GM03348 (cell line): ENCODE results near the gene EAF2.
"Not testable (repeated sequence)": the region's sequence is repeated elsewhere in the genome, so short reads cannot be mapped to it uniquely, and the experiment has no call there.

ENCODE experiments used
- DNase-seq: peaks from one replicate; pipeline ENCODE4 v3.0.0; 2012; ENCODE audit warnings: low spot score

The EAF2 gene

GRCh38 chr3:121863247-121863646 is 28.2 kb downstream of the EAF2 start:
- DNase-seq, result not testable (repeated sequence)

DNA sequence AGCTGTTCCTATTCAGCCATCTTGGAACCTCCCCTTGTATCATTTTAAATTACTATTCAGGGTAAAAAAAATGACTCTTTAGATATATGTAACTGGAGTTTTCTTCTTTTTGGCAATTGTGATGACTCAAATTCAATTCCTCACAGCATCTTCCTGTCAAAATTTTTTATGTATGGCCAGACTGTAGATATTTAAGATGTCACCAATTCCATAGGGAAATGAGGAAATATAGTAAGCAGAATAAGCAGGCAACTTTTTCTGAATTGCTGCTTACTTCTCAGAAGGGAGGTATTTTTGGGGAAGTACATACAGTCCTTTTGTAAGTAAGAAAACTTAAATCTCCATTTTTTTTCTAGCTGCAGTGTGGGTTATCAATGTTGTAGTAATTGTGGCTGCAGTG is 28.8 kb downstream of the EAF2 start:
- DNase-seq, result no peak

GRCh38 chr3:121869736-121870135 is 34.7 kb downstream of the EAF2 start:
- no peak for DNase-seq

DNA sequence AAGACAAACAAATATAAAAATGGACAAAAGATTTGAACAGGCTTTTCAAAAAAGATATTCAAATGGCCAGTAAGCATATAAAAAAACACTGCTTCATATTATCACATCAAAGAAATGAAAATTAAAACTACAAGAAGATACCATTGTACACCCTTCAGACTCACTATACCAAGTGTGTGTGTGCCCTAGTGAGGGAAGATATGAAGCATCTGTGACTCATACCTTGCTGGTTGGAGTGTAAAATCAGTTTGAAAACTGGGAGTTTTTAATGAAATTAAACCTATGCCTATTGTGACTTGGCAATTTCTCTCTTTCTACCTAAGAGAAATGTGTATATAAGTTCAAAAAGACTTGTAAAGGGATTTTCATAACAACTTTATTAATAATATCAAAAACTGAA is 35.7 kb downstream of the EAF2 start:
- DNase-seq, result no peak

GRCh38 chr3:121871430-121871829 is 36.4 kb downstream of the EAF2 start:
- no peak for DNase-seq

GRCh38 chr3:121878411-121878810 is 43.4 kb downstream of the EAF2 start:
- no peak for DNase-seq

DNA sequence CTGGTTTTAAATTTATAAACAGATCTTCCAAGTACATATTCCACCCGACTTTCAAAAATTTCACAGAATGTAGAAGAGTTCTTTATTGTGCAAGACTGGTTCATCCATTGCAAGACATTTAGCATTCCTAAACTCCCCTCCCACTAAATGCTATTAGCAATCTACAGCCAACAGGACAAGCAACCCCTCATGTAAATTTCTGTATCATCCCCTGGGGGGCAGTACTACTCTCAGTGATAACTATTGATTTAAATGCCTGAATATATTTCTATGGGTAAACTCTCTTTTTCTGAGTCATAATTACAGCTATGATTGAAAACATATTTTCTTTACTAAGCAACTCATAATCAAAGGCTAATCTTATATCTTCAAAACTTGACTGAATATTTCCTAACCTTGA is 48.5 kb downstream of the EAF2 start:
- peak; percentile 20 for DNase-seq

DNA sequence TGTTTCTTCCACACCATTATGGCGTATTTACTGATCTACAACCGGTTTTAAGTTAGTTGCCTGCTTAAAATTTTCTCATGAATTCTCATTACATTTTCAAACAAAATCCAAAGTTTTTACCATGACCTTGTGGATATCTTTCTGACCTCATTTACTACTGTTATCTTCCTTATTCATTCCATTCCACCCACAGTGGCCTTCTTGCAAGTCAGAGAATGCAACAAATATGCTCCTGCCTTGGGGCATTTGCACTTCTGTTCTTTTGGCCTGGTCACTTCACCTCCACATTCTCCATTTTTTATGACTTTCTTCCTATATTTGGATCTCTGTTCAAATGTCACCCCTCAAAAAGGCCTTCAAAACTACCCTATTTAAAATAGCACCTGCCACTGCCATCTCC is 50.4 kb downstream of the EAF2 start:
- DNase-seq, result peak; percentile 10

DNA sequence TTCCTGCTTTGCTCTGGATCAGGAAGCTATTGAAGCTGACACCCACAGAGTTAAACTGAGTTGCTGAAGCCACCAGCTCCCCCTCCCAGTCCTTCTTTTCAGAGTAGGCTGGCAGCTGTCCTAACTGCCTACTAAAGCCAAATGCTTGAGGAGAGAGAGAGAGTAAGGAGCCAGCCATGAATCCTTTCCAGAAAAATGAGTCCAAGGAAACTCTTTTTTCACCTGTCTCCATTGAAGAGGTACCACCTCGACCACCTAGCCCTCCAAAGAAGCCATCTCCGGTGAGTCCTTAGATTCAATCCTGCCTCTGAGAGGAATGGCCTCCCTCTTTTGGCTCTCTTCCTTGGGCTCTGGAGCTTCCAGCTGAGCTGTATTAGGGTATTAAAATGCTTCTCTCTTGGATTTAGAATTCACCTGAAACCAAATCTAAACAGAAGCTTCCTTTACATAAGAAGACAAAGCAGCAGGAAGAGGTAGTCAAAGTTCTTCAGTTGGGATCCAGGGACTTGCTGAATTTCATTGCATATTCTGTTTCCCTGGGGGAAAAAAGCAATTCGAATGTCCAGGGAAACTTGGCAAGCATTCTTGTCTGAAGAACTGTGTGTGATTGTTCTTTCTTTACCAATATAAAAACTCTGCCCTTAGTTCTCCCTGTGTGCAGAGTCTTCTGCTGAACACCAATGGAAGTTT is 59.4 kb downstream of the EAF2 start, which contains the start of gene SLC15A2:
SLC15A2 (plus strand) TSS at position 101 of the 690 bp plus-strand sequence; CDS start at position 177, 76 bp downstream.
- no peak for DNase-seq

- DNase-seq, result no peak
Observed at GRCh38 chr3:121895121-121895520, 60.1 kb downstream of the EAF2 start.

DNA sequence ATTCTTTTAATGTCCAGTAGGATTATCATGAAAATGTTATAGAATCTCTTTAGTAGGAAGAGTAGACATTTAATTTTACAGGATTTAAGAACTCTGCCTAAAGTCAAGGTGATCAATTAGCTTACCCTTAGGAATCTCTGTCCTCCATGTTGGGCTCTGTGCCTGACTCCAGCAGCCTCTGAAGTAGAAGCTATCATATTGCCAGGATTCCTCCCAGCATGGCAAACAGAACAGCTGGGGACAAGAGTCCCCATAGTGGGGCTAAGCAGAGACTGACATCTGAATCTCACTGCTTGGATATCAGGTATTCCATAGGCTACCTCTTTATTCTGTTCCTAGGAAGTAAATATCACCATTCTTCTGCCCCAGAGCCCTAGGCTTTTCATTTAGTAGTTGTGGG is 60.7 kb downstream of the EAF2 start:
- no peak for DNase-seq

- no peak for DNase-seq
Observed at GRCh38 chr3:121896823-121897222, 61.8 kb downstream of the EAF2 start.

GRCh38 chr3:121897296-121897695 is 62.3 kb downstream of the EAF2 start:
- DNase-seq, result no peak

DNA sequence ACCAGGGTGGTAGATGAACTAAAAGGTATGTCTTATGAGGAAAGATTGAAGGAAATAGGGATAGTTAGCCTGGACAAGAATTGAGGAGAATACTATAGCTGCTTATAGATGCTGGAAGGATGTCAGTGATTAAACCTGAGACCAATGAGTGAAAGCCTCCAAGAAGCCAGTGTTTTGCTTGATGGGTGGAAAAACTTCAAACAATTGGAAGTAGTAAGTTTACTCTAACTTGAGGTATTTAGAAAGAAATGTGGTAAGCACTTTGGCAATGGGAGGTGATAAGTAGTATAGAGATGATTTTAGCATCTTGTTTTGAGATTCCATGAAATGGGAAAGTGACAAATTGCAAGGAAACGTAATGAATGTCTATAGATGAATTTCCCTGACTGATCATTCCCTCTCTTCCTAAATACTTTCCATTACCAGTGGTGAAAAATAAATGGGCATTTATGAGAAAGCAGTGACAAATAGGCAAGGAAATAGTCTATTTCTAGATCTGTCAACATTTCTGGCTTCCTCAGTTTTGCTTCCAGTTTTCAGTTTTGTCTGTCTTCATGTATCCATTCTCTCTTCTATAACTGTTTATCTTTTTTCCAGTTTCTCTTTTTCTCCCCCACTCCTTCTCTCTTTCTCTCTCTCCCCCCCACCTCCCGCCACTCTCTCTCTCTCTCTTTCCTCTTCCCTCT is 78.4 kb downstream of the EAF2 start:
- no peak for DNase-seq

DNA sequence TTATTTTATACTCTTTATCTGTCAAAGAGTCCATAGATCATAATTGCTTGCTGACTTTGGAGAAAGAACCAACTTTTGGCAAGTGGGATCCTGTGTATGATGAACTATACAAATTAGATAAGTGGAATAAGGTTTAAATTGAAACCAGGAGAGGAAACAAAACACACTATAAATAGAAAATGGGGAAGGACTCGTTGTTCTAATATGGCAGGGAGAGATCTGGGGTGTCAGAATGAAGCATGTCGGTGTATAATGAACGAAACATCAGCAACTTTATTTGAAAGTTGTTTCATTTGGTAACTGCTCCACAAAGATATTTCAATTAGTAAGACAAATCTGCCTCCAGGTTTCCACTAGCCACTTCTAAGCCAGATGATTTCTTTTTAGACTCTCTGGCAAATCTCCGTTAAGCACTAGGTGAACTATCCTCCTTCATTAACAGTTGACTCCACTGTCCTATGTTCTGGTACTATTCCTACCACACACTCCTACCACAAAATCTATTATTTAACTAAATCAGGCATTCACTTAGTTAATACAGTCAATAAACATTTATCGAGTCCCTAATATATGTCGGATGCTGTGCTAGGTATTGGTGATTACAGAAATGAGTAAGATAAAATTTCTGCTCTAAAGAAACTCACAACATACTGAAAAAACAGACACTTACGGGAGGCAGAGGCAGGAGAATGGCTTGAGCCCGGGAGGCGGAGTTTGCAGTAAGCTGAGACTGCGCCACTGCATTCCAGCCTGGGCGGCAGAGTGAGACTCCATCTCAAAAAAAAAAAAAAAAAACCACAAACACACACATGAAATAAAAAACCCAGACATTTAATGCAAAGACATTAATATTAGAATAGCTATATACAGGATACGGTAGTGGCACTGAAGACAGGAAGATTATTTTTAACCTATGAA is 79.3 kb downstream of the EAF2 start:
- DNase-seq, result no peak

DNA sequence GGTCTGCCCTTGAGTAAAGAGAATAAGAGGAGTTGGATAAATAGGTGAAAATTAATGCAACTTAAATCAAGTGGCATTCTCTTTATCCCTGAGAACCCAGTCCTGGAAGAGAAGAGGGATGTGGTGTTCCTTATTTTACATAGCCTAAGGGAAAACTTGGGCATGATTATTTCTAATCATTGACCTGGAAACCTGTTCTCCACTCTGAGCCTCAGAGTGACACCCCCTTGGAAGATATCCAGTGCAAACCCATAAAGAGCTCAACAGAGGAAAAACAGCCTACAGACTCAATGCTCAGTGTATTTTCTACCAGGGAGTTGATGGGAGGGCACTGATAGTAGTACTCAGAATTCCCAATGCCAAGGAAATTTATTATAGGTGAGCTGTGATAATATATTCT is 81.2 kb downstream of the EAF2 start:
- no peak for DNase-seq

DNA sequence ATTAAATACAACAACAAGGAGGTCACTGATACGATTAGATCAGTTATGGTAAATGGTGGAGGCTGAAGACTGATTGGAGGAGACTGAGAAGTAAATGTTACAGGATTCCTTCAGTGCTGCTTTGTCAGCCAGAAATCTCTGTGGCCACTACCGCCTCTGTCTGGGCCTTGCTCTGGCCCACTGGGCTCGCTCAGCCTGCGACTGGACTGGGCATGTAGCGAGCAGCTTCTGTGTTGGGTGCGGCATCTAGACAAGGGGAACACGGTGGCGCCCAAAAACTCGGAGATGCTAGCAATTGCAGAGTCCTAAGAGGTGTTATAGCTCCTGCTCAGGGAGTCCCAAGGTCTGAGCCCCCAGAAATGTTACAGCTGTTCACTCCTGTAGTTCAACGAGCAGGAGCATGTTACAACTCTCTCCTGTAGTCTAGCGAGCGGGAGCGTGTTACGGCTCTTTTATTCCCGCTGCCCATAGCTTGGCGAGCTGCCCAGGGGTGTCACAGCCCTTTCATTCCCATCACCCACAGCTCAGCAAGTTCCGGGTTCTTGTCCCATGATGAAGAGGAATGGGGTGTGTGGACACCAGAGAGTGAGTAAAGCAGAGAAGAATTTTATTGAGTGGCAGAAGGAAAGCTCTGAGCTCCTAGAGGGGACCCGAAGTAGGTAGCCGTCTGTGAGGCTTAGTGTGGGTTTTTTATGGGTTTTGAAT is 83.9 kb downstream of the EAF2 start:
- no peak for DNase-seq

DNA sequence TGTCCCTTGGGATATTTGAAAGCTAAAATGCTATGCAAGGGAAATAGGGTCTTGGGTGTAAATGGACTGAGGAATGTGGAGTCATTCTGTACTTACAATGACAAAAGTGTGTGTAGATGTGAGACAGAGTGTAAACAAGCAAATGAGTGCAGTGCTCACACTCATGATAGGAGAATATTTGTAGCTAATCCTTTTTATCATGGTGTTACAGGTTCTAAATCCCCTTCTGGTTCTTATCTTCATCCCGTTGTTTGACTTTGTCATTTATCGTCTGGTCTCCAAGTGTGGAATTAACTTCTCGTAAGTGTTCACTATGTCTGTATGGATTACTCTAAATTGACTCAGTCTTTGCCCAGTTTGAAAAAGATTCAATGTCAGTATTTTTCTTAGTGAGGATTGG is 89.7 kb downstream of the EAF2 start:
- no peak for DNase-seq

DNA sequence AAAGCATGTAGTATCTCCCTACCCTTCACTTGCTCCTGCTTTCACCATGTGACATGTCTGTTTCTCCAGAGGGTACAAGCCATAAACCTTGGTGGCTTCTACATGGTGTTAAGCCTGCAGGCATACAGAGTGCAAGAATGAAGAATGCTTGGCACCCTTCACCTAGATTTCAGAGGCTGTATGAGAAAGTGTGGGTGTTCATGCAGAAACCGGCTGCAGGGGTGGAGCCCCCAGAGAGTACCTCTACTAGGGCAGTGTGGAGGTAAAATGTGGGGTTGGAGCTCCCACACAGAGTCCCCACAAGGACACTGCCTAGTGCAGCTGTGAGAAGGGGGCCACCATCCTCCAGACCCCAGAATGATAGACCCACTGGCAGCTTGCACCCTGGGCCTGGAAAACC is 91.4 kb downstream of the EAF2 start:
- no peak for DNase-seq
